Keratinocyte (primary cell): ENCODE results near the gene SAXO1. TPM values are rescaled to one million over a fixed set of nuclear protein-coding genes. Genes with fewer than 3 reads are reported as not detected.

ENCODE experiments used
- DNase-seq: peaks from one replicate; pipeline ENCODE4 v3.0.0-alpha.2; 2011; ENCODE audit warnings: low read depth, missing footprints, low spot score
- FAIRE-seq: peaks from 2 replicates; lab custom pipeline; 2011; peaks lifted over from hg19 to GRCh38; lab: Jason Lieb, UNC
- H2AFZ ChIP-seq: 2 replicates; pipeline ENCODE4 v1.6.0; 2012; ENCODE audit warnings: low read length, control low read depth, inconsistent platforms; ENCODE audit not compliant: control insufficient read depth
- H3K27ac ChIP-seq: 2 replicates; pipeline ENCODE4 v1.5.1; 2011; ENCODE audit warnings: low read length; ENCODE audit not compliant: control insufficient read depth, insufficient read depth
- H3K27me3 ChIP-seq: 3 replicates; pipeline ENCODE4 v1.6.0; 2011; ENCODE audit warnings: low read length; ENCODE audit not compliant: control insufficient read depth, insufficient read depth; ENCODE audit errors: extremely low read depth
- H3K36me3 ChIP-seq, 2 experiments: 2 replicates in 1 of 2; 3 replicates in 1 of 2; pipeline ENCODE4 v1.5.1; 2011; ENCODE audit warnings: low read length in 2 of 2, mild to moderate bottlenecking in 1 of 2; ENCODE audit not compliant: control insufficient read depth in 2 of 2, insufficient read depth in 2 of 2; ENCODE audit errors: extremely low read depth in 1 of 2
- H3K4me1 ChIP-seq: 3 replicates; pipeline ENCODE4 v1.5.1; 2011; ENCODE audit warnings: low read length; ENCODE audit not compliant: control insufficient read depth, insufficient read depth; ENCODE audit errors: extremely low read depth
- H3K4me2 ChIP-seq: 3 replicates; pipeline ENCODE4 v1.6.0; 2011; ENCODE audit warnings: low read depth, low read length; ENCODE audit not compliant: control insufficient read depth, insufficient read depth; ENCODE audit errors: extremely low read depth
- H3K4me3 ChIP-seq, 3 experiments: fragments of 200-600 bp in 1 of 3; sonication (generic) in 1 of 3; 2 replicates in 2 of 3; 3 replicates in 1 of 3; pipeline ENCODE4 v1.5.1; 2011 to 2016; ENCODE audit warnings: low read length in 3 of 3, mild to moderate bottlenecking in 3 of 3, control low read depth in 2 of 3, inconsistent platforms in 1 of 3, low read depth in 1 of 3, mixed read lengths in 1 of 3, mixed run types in 1 of 3, moderate library complexity in 1 of 3; ENCODE audit not compliant: control insufficient read depth in 2 of 3, insufficient read depth in 2 of 3; ENCODE audit errors: extremely low read depth in 1 of 3
- H3K79me2 ChIP-seq: 2 replicates; pipeline ENCODE4 v1.6.0; 2012; ENCODE audit warnings: low read length; ENCODE audit not compliant: control insufficient read depth, insufficient read depth
- H3K9ac ChIP-seq: 3 replicates; pipeline ENCODE4 v1.6.0; 2011; ENCODE audit warnings: low read length; ENCODE audit not compliant: control insufficient read depth, insufficient read depth; ENCODE audit errors: extremely low read depth
- H3K9me1 ChIP-seq: 3 replicates; pipeline ENCODE4 v1.6.0; 2011; ENCODE audit warnings: low read length; ENCODE audit not compliant: control insufficient read depth, insufficient read depth; ENCODE audit errors: extremely low read depth
- H3K9me3 ChIP-seq: 2 replicates; pipeline ENCODE4 v1.5.1; 2012; ENCODE audit warnings: low read depth, low read length; ENCODE audit not compliant: control insufficient read depth
- H4K20me1 ChIP-seq: 3 replicates; pipeline ENCODE4 v1.6.0; 2011; ENCODE audit warnings: low read length; ENCODE audit not compliant: control insufficient read depth, insufficient read depth; ENCODE audit errors: extremely low read depth
- CTCF ChIP-seq, 3 experiments: IDR thresholded peaks in 1 of 3; conservative IDR thresholded peaks in 1 of 3; optimal IDR thresholded peaks in 1 of 3; 2 replicates in 2 of 3; 3 replicates in 1 of 3; pipeline versions ENCODE3 to v1.5.1; 2011; ENCODE audit warnings: low read length in 3 of 3, mild to moderate bottlenecking in 3 of 3, moderate library complexity in 2 of 3, control low read depth in 1 of 3, inconsistent platforms in 1 of 3; ENCODE audit not compliant: insufficient read depth in 2 of 3; ENCODE audit errors: extremely low read depth in 1 of 3
- EZH2 ChIP-seq: IDR thresholded peaks from one replicate; pipeline ENCODE4 v1.6.1; 2012; ENCODE audit warnings: inconsistent platforms, mild to moderate bottlenecking, low read length, moderate library complexity
- dilution Hi-C: fragments of 300-500 bp; cut with MboI; formaldehyde crosslinking; loops from one replicate; pipeline ENCODE4 v1.7.0; 2020; ENCODE audit warnings: low sequenced_read_pairs; ENCODE audit not compliant: extremely low pct_ligation_motif_present
- polyA plus RNA-seq, 5 experiments: library from polyadenylated mRNA; depleted of rRNA in 3 of 5; stranded (reverse) in 3 of 5; stranded (forward) in 1 of 5; unstranded in 1 of 5; fragments of >200 nt; gene quantifications; 1 replicate in 1 of 5; 2 replicates in 3 of 5; 3 replicates in 1 of 5; pipeline versions ENCODE4 v1.2.1 to v1.2.3, GENCODE V29; 2011 to 2012; ENCODE audit warnings: missing spikeins in 2 of 5, low read depth in 1 of 5, low replicate concordance in 1 of 5

Gene SAXO1
- polyA plus RNA-seq, 1 donor (not counting 4 experiments of a cell fraction or from before 2014, with no cell fraction given) = not detected

- Histone ChIP-seq H3K9me1 (no peaks in the 10 kb centered on the region), H3K9me3 (no peaks in the 10 kb centered on the region), H3K4me1 (no peaks in the 10 kb centered on the region), H2AFZ (no peak overlapping the region), H3K4me2 (no peak overlapping the region), H3K27ac (no peak overlapping the region), H3K36me3 (no peaks in the 10 kb centered on the region), H4K20me1 (no peaks in the 10 kb centered on the region), H3K27me3 (no peaks in the 10 kb centered on the region), H3K4me3 (no peak overlapping the region), H3K79me2 (no peaks in the 10 kb centered on the region), H3K9ac (no peak overlapping the region)
- dilution Hi-C loops = no loop called here
- DNase-seq = no peak
- FAIRE-seq = peak; percentile 5
- no peak for TF ChIP-seq CTCF (optimal IDR thresholded peaks at IDR 0.05 in 1 of 3, IDR thresholded peaks at IDR 0.05 in 1 of 3, conservative IDR thresholded peaks at IDR 0.05 in 1 of 3; ENCODE audit: extremely low read depth in 1 of 3, insufficient read depth in 2 of 3, low read length in 3 of 3)
- no peak for TF ChIP-seq EZH2
These were observed 129.6 kb downstream of the SAXO1 start for GRCh38 chr9:18903450-18903849.

- H3K27ac ChIP-seq = no peak overlapping the region
- no peak overlapping the region for H3K9ac ChIP-seq
- no peaks in the 10 kb centered on the region for H3K4me1 ChIP-seq
- H3K9me3 ChIP-seq = no peaks in the 10 kb centered on the region
- H3K4me2 ChIP-seq = no peak overlapping the region
- no peaks in the 10 kb centered on the region for H3K36me3 ChIP-seq
- H4K20me1 ChIP-seq = no peaks in the 10 kb centered on the region
- H3K9me1 ChIP-seq = no peaks in the 10 kb centered on the region
- FAIRE-seq (no peak), DNase-seq (no peak)
- H3K27me3 ChIP-seq = no peaks in the 10 kb centered on the region
- H2AFZ ChIP-seq = no peak overlapping the region
- dilution Hi-C loops = no loop called here
- no peak overlapping the region for H3K4me3 ChIP-seq
- TF ChIP-seq CTCF (optimal IDR thresholded peaks at IDR 0.05 in 1 of 3, IDR thresholded peaks at IDR 0.05 in 1 of 3, conservative IDR thresholded peaks at IDR 0.05 in 1 of 3; ENCODE audit: extremely low read depth in 1 of 3, insufficient read depth in 2 of 3, low read length in 3 of 3) (no peak), EZH2 (no peak)
- no peaks in the 10 kb centered on the region for H3K79me2 ChIP-seq
These were observed 136.4 kb downstream of the SAXO1 start for GRCh38 chr9:18896531-18897179.
